Measurements from ENCODE around the gene PROZ.

Gene PROZ

GRCh38 chr13:113167155-113167554 lies 8.7 kb downstream of the PROZ start:
- Histone ChIP-seq H3K4me2 (ENCODE audit: low read depth, low read length, poor library complexity, severe bottlenecking) (no peak overlapping the region), H3K9me3 (ENCODE audit: insufficient read depth, low read length) (no peaks in the 10 kb centered on the region), H2AFZ (ENCODE audit: low read depth, low read length, severe bottlenecking) (no peak overlapping the region), H3K27ac (ENCODE audit: low read depth, low read length) (no peak overlapping the region), H4K20me1 (ENCODE audit: low read depth, low read length) (no peaks in the 10 kb centered on the region), H3K79me2 (ENCODE audit: insufficient read depth, low read length) (no peaks in the 10 kb centered on the region), H3K9me2 (replicated peaks; ENCODE audit: insufficient read depth, low read length) (no peaks in the 10 kb centered on the region), H3K36me3 (ENCODE audit: low read length) (no peaks in the 10 kb centered on the region), H3K4me3 (ENCODE audit: insufficient read depth, low read length, poor library complexity, severe bottlenecking) (no peak overlapping the region), H3F3A (ENCODE audit: insufficient read depth) (peaks cover 3% of the 10 kb centered on the region; the same call in 1 of the 2 replicates), H3K9ac (ENCODE audit: low read length) (no peak overlapping the region), H3K27me3 (ENCODE audit: low read length) (no peaks in the 10 kb centered on the region)
- TF ChIP-seq EZH2phosphoT487 (conservative IDR thresholded peaks at IDR 0.05; ENCODE audit: low read length) = no peak
- TF ChIP-seq CTCF (IDR thresholded peaks at IDR 0.05; ENCODE audit: insufficient read depth, low read length, poor library complexity, severe bottlenecking) = no peak

DNA sequence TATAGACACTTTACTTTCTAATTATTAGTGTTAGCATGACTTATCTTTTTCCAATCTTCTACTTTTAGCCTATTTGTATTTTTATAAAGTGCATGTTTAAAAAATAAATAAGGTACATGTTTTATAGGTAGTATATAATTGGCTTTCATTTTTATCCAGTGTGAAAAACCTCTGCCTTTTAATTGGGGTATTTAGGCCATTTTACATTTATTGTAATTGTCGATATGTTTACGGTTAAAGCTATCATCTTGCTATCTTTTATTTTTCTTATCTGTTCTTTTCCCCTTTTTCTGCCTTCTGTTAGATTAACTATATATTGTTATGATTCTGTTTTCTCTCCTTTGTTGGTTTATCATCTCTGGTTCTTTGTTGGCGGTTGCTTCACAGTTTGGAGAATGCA lies 9.1 kb downstream of the PROZ start:
- no peaks in the 10 kb centered on the region for H3K9me3 ChIP-seq (ENCODE audit: insufficient read depth, low read length)
- no peaks in the 10 kb centered on the region for H3K27me3 ChIP-seq (ENCODE audit: low read length)
- H3K36me3 ChIP-seq (ENCODE audit: low read length) = no peaks in the 10 kb centered on the region
- no peak overlapping the region for H2AFZ ChIP-seq (ENCODE audit: low read depth, low read length, severe bottlenecking)
- peaks cover 3% of the 10 kb centered on the region; the same call in 1 of the 2 replicates for H3F3A ChIP-seq (ENCODE audit: insufficient read depth)
- TF ChIP-seq EZH2phosphoT487 (conservative IDR thresholded peaks at IDR 0.05; ENCODE audit: low read length) (no peak), CTCF (IDR thresholded peaks at IDR 0.05; ENCODE audit: insufficient read depth, low read length, poor library complexity, severe bottlenecking) (no peak)
- no peaks in the 10 kb centered on the region for H3K9me2 ChIP-seq (replicated peaks; ENCODE audit: insufficient read depth, low read length)
- H3K79me2 ChIP-seq (ENCODE audit: insufficient read depth, low read length) = no peaks in the 10 kb centered on the region
- no peak overlapping the region for H3K4me3 ChIP-seq (ENCODE audit: insufficient read depth, low read length, poor library complexity, severe bottlenecking)
- no peaks in the 10 kb centered on the region for H4K20me1 ChIP-seq (ENCODE audit: low read depth, low read length)
- H3K4me2 ChIP-seq (ENCODE audit: low read depth, low read length, poor library complexity, severe bottlenecking) = no peak overlapping the region
- H3K9ac ChIP-seq (ENCODE audit: low read length) = no peak overlapping the region
- no peak overlapping the region for H3K27ac ChIP-seq (ENCODE audit: low read depth, low read length)

- Histone ChIP-seq H3K4me3 (ENCODE audit: insufficient read depth, low read length, poor library complexity, severe bottlenecking) (no peak overlapping the region), H3K79me2 (ENCODE audit: insufficient read depth, low read length) (no peaks in the 10 kb centered on the region), H3K36me3 (ENCODE audit: low read length) (no peaks in the 10 kb centered on the region), H3K27ac (ENCODE audit: low read depth, low read length) (no peak overlapping the region), H4K20me1 (ENCODE audit: low read depth, low read length) (no peaks in the 10 kb centered on the region), H3K4me2 (ENCODE audit: low read depth, low read length, poor library complexity, severe bottlenecking) (no peak overlapping the region), H3K9me2 (replicated peaks; ENCODE audit: insufficient read depth, low read length) (no peaks in the 10 kb centered on the region), H2AFZ (ENCODE audit: low read depth, low read length, severe bottlenecking) (no peak overlapping the region), H3K9ac (ENCODE audit: low read length) (no peak overlapping the region), H3K9me3 (ENCODE audit: insufficient read depth, low read length) (no peaks in the 10 kb centered on the region), H3K27me3 (ENCODE audit: low read length) (no peaks in the 10 kb centered on the region), H3F3A (ENCODE audit: insufficient read depth) (peaks cover 3% of the 10 kb centered on the region; the same call in 1 of the 2 replicates)
- TF ChIP-seq EZH2phosphoT487 (conservative IDR thresholded peaks at IDR 0.05; ENCODE audit: low read length) = no peak
- no peak for TF ChIP-seq CTCF (IDR thresholded peaks at IDR 0.05; ENCODE audit: insufficient read depth, low read length, poor library complexity, severe bottlenecking)
These were observed 9.8 kb downstream of the PROZ start for GRCh38 chr13:113168211-113168610.
